SK-N-SH (cell line): Measurements from ENCODE around the gene PLCG1. TPM values are rescaled to one million over a fixed set of nuclear protein-coding genes. Genes with fewer than 3 reads are reported as not detected.

Source experiments
- CTCF ChIA-PET: fragments of 300-600, 350-600 bp; formaldehyde crosslinking; extraction: SDS; loops from one replicate; lab custom pipeline; 2021; lab: Yijun Ruan, JAX
- POLR2A ChIA-PET: fragments of 350-600 bp; sonication (Branson Sonifier 250); formaldehyde crosslinking; extraction: SDS; loops from one replicate; lab custom pipeline; 2020; ENCODE audit warnings: antibody characterized with exemption, inconsistent platforms; lab: Yijun Ruan, JAX
- DNase-seq: peaks from one replicate; pipeline ENCODE4 v3.0.0; 2012
- H2AFZ ChIP-seq: fragments of 200-600 bp; sonication (generic); 2 replicates; pipeline ENCODE4 v1.8.1; 2016; ENCODE audit warnings: antibody characterized with exemption, mild to moderate bottlenecking, low read depth
- H3F3A ChIP-seq: fragments of 200-600 bp; sonication (generic); replicated peaks from 2 replicates; pipeline ENCODE3; 2016; ENCODE audit warnings: antibody characterized with exemption, mild to moderate bottlenecking; ENCODE audit not compliant: insufficient read depth
- H3K27ac ChIP-seq, 2 experiments: fragments of 200-500 bp in 1 of 2; fragments of 200-600 bp in 1 of 2; sonication (Bioruptor generic) in 1 of 2; sonication (generic), shearing (Covaris generic) in 1 of 2; 2 replicates each; pipeline versions ENCODE4 v1.5.1 to v1.6.1; 2014 to 2016; ENCODE audit warnings: low read depth in 2 of 2, inconsistent platforms in 1 of 2, low read length in 1 of 2, mild to moderate bottlenecking in 1 of 2, mixed read lengths in 1 of 2
- H3K27me3 ChIP-seq: fragments of 200-600 bp; sonication (generic), shearing (Covaris generic); 2 replicates; pipeline ENCODE4 v1.6.1; 2016; ENCODE audit warnings: mixed run types; ENCODE audit not compliant: insufficient read depth
- H3K36me3 ChIP-seq, 2 experiments: fragments of 200-500 bp in 1 of 2; fragments of 200-600 bp in 1 of 2; sonication (Bioruptor generic) in 1 of 2; sonication (generic) in 1 of 2; replicated peaks in 1 of 2; 2 replicates each; pipeline versions ENCODE3 to v1.5.1; 2014 to 2016; ENCODE audit warnings: low read length in 1 of 2, mild to moderate bottlenecking in 1 of 2; ENCODE audit not compliant: insufficient read depth in 2 of 2, control insufficient read depth in 1 of 2
- H3K4me1 ChIP-seq, 2 experiments: fragments of 200-500 bp in 1 of 2; fragments of 200-600 bp in 1 of 2; sonication (Bioruptor generic) in 1 of 2; sonication (generic), shearing (Covaris generic) in 1 of 2; 2 replicates each; pipeline versions ENCODE4 v1.5.1 to v1.6.1; 2014 to 2016; ENCODE audit warnings: low read depth in 1 of 2, low read length in 1 of 2, mixed run types in 1 of 2; ENCODE audit not compliant: insufficient read depth in 2 of 2, control insufficient read depth in 1 of 2
- H3K4me2 ChIP-seq: fragments of 200-600 bp; sonication (generic), shearing (Covaris generic); 2 replicates; pipeline ENCODE4 v1.6.1; 2017; ENCODE audit warnings: mixed run types
- H3K4me3 ChIP-seq, 2 experiments: fragments of 200-500 bp in 1 of 2; fragments of 200-600 bp in 1 of 2; sonication (Bioruptor generic) in 1 of 2; sonication (generic), shearing (Covaris generic) in 1 of 2; 2 replicates each; pipeline versions ENCODE4 v1.5.1 to v1.8.1; 2014 to 2016; ENCODE audit warnings: low read depth in 2 of 2, inconsistent platforms in 1 of 2, low read length in 1 of 2, mild to moderate bottlenecking in 1 of 2, mixed read lengths in 1 of 2, moderate library complexity in 1 of 2
- H3K79me2 ChIP-seq: fragments of 200-600 bp; sonication (generic); 2 replicates; pipeline ENCODE4 v1.8.1; 2017; ENCODE audit warnings: mild to moderate bottlenecking; ENCODE audit not compliant: insufficient read depth
- H3K9ac ChIP-seq: fragments of 200-600 bp; sonication (generic); 2 replicates; pipeline ENCODE4 v1.6.1; 2017; ENCODE audit warnings: mixed run types
- H3K9me2 ChIP-seq: fragments of 200-600 bp; sonication (generic); 2 replicates; pipeline ENCODE4 v1.6.1; 2017; ENCODE audit warnings: mixed run types
- H3K9me3 ChIP-seq: fragments of 200-600 bp; sonication (generic); 2 replicates; pipeline ENCODE4 v1.6.1; 2017; ENCODE audit warnings: mixed run types, mild to moderate bottlenecking, moderate library complexity
- H4K20me1 ChIP-seq: fragments of 200-600 bp; sonication (generic); 2 replicates; pipeline ENCODE4 v1.6.1; 2017; ENCODE audit warnings: mild to moderate bottlenecking, mixed run types; ENCODE audit not compliant: insufficient read depth
- ELF1 ChIP-seq: IDR thresholded peaks from 2 replicates; pipeline ENCODE4 v1.4.0; 2012
- EZH2phosphoT487 ChIP-seq: fragments of 200-600 bp; sonication (generic); IDR thresholded peaks from 2 replicates; pipeline ENCODE4 v1.6.1; 2017; ENCODE audit warnings: low read depth, mixed run types, mild to moderate bottlenecking, antibody characterized with exemption, moderate library complexity, borderline replicate concordance
- FOSL2 ChIP-seq: IDR thresholded peaks from 2 replicates; pipeline ENCODE4 v1.4.0; 2012; ENCODE audit warnings: low read depth, mild to moderate bottlenecking, moderate library complexity, borderline replicate concordance
- FOXM1 ChIP-seq: IDR thresholded peaks from 2 replicates; pipeline ENCODE4 v1.4.0; 2012; ENCODE audit warnings: low read depth, mild to moderate bottlenecking
- GABPA ChIP-seq: IDR thresholded peaks from 2 replicates; pipeline ENCODE4 v1.4.0; 2012; ENCODE audit warnings: low read depth, mild to moderate bottlenecking
- GATA2 ChIP-seq: sonication (generic); formaldehyde crosslinking; IDR thresholded peaks from 2 replicates; pipeline ENCODE4 v1.5.0; 2020; ENCODE audit warnings: mild to moderate bottlenecking, missing genetic modification reagents
- JUND ChIP-seq: IDR thresholded peaks from 2 replicates; pipeline ENCODE4 v1.4.0; 2012
- MEF2A ChIP-seq: IDR thresholded peaks from 2 replicates; pipeline ENCODE4 v1.4.0; 2012; ENCODE audit warnings: low read depth, borderline replicate concordance
- NFIC ChIP-seq: IDR thresholded peaks from 2 replicates; pipeline ENCODE4 v1.4.0; 2012; ENCODE audit warnings: borderline replicate concordance
- NRF1 ChIP-seq: IDR thresholded peaks from 2 replicates; pipeline ENCODE4 v1.6.1; 2012; ENCODE audit warnings: low read depth, mild to moderate bottlenecking, low read length
- PBX3 ChIP-seq: IDR thresholded peaks from 2 replicates; pipeline ENCODE4; 2012
- POLR2AphosphoS5 ChIP-seq: IDR thresholded peaks from 2 replicates; pipeline ENCODE4 v1.6.1; 2012; ENCODE audit warnings: low read depth, low read length
- RAD21 ChIP-seq: IDR thresholded peaks from 2 replicates; pipeline ENCODE4 v1.6.1; 2012; ENCODE audit warnings: mild to moderate bottlenecking, low read length
- RCOR1 ChIP-seq: fragments of 150-350 bp; IDR thresholded peaks from 2 replicates; pipeline ENCODE4 v1.6.1; 2017; ENCODE audit warnings: antibody characterized with exemption, low read length
- SMC3 ChIP-seq: IDR thresholded peaks from 2 replicates; pipeline ENCODE4 v1.6.1; 2012; ENCODE audit warnings: low read depth, low read length, improper control_type of control experiment
- TAF1 ChIP-seq: IDR thresholded peaks from 2 replicates; pipeline ENCODE4 v1.6.1; 2012; ENCODE audit warnings: low read depth, mild to moderate bottlenecking, low read length, moderate library complexity, borderline replicate concordance
- TCF12 ChIP-seq: IDR thresholded peaks from 2 replicates; pipeline ENCODE4 v1.4.0; 2012
- TEAD4 ChIP-seq: IDR thresholded peaks from 2 replicates; pipeline ENCODE4 v1.4.0; 2012; ENCODE audit warnings: mild to moderate bottlenecking, borderline replicate concordance; ENCODE audit not compliant: insufficient read depth
- ZBTB33 ChIP-seq: IDR thresholded peaks from 2 replicates; pipeline ENCODE4 v1.4.0; 2012; ENCODE audit warnings: low read depth, borderline replicate concordance
- WGBS: methylation state at CpG from one replicate; pipeline ENCODE4 v1.1.6; 2017; ENCODE audit warnings: low lambda C conversion rate; 5-methylcytosine and 5-hydroxymethylcytosine counted together
- polyA plus RNA-seq, 3 experiments: library from polyadenylated mRNA; depleted of rRNA; stranded (reverse); fragments of >200 nt; gene quantifications; 2 replicates each; pipeline ENCODE4 v1.2.3, GENCODE V29; 2012
- TF ChIP-seq, protein P1 (sequence below): fragments of 150-350 bp; IDR thresholded peaks from 2 replicates; pipeline ENCODE4 v1.6.1; 2017; ENCODE audit warnings: antibody characterized with exemption, low read length, low read depth, borderline replicate concordance

The PLCG1 gene
- polyA plus RNA-seq, 1 of the 3 experiments (the other 2 are of a cell fraction): 81.4 TPM

- TF ChIP-seq EZH2phosphoT487 (no peak), TAF1 (no peak), NRF1 (no peak), GATA2 (CRISPR knock-in tag) (no peak), RCOR1 (no peak), GABPA (no peak)
Observed at GRCh38 chr20:41119614-41120561, 17.5 kb upstream of the PLCG1 start (continued).

DNA sequence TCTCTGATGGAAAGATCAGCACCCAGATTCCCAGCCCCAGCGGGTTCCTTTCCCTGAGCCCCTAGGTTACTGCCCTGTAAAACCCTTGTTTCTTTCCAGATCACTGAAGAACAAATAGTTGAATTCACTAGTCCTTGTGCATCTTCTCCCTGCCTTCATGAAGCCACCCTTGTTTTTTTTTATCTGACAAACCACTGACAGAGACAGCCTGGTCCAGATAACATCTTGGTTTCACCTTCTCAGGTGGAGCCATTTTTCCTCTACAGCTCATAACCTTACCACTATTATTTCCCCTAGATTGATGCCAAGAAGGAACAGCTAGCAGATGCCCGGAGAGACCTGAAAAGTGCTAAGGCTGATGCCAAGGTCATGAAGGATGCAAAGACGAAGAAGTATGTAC, 15.9 kb upstream of the PLCG1 start:
- no peak overlapping the region for H2AFZ ChIP-seq
- DNase-seq: no peak
- TF ChIP-seq PBX3: no peak
- no peaks in the 10 kb centered on the region for H3K9me3 ChIP-seq
- no peak overlapping the region for H3K4me2 ChIP-seq
- no peaks in the 10 kb centered on the region for H3K9me2 ChIP-seq
- H3F3A ChIP-seq: peaks cover 8% of the 10 kb centered on the region
- no peaks in the 10 kb centered on the region for H3K79me2 ChIP-seq
- H4K20me1 ChIP-seq: 0 out of 2 replicates have a peak, but pooled peaks cover 4% of the 10 kb centered on the region
- H3K4me3 ChIP-seq: no peak overlapping the region
- ChIA-PET CTCF (interaction anchor here (0.5 to 2.4 kb wide), 6 partner anchors 14 to 641 kb away, joined by 3 to 8 read pairs (median 4); partner anchors contain the start of gene LPIN3), POLR2A (no interaction called here)
- peaks cover 0 to 4% of the 10 kb centered on the region in 2 experiments; a peak in 2 of 4 replicates for H3K4me1 ChIP-seq
- no peaks in the 10 kb centered on the region for H3K27me3 ChIP-seq
- WGBS: 94% methylated on average over 3 of the region's 3 CpGs
- H3K36me3 ChIP-seq: peaks cover 80 to 84% of the 10 kb centered on the region in 2 experiments
- H3K9ac ChIP-seq: no peak overlapping the region
- H3K27ac ChIP-seq: no peak overlapping the region

DNA sequence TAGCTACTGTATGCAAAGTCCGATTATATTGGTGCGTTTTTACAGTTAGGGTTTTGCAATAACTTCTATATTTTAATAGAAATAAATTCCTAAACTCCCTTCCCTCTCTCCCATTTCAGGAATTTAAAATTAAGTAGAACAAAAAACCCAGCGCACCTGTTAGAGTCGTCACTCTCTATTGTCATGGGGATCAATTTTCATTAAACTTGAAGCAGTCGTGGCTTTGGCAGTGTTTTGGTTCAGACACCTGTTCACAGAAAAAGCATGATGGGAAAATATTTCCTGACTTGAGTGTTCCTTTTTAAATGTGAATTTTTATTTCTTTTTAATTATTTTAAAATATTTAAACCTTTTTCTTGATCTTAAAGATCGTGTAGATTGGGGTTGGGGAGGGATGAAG, 13.7 kb upstream of the PLCG1 start:
- ChIA-PET CTCF (interaction anchor here (1.8 kb wide), 1 partner anchor 49 kb away, joined by 3 read pairs; no protein-coding TSS in a partner anchor), POLR2A (no interaction called here)
- no peaks in the 10 kb centered on the region for H3K79me2 ChIP-seq
- H3K36me3 ChIP-seq: peaks cover 74 to 77% of the 10 kb centered on the region in 2 experiments
- H3F3A ChIP-seq: peaks cover 8% of the 10 kb centered on the region
- no peak overlapping the region for H3K4me3 ChIP-seq
- no peaks in the 10 kb centered on the region for H3K27me3 ChIP-seq
- DNase-seq: no peak
- H3K4me2 ChIP-seq: no peak overlapping the region
- H3K9me2 ChIP-seq: no peaks in the 10 kb centered on the region
- H2AFZ ChIP-seq: no peak overlapping the region
- H3K9ac ChIP-seq: no peak overlapping the region
- H3K9me3 ChIP-seq: no peaks in the 10 kb centered on the region
- H3K27ac ChIP-seq: no peak overlapping the region
- H4K20me1 ChIP-seq: no peaks in the 10 kb centered on the region
- no peaks in the 10 kb centered on the region; a peak in 1 of 4 replicates for H3K4me1 ChIP-seq
- 96% methylated on average over 6 of the region's 6 CpGs for WGBS
- TF ChIP-seq NRF1: no peak
- no peak for TF ChIP-seq TEAD4
- TF ChIP-seq TCF12: no peak
- TF ChIP-seq ELF1: no peak
- TF ChIP-seq ZBTB33: no peak
- TF ChIP-seq SMC3: no peak
- TF ChIP-seq TAF1: no peak
- no peak for TF ChIP-seq GATA2 (CRISPR knock-in tag)
- TF ChIP-seq NFIC: no peak
- no peak for TF ChIP-seq RAD21
- TF ChIP-seq, protein P1, sequence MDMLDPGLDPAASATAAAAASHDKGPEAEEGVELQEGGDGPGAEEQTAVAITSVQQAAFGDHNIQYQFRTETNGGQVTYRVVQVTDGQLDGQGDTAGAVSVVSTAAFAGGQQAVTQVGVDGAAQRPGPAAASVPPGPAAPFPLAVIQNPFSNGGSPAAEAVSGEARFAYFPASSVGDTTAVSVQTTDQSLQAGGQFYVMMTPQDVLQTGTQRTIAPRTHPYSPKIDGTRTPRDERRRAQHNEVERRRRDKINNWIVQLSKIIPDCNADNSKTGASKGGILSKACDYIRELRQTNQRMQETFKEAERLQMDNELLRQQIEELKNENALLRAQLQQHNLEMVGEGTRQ: no peak
- TF ChIP-seq POLR2AphosphoS5: no peak
- TF ChIP-seq JUND: no peak
- TF ChIP-seq MEF2A: no peak
- TF ChIP-seq FOXM1: no peak
- no peak for TF ChIP-seq FOSL2
